ENCODE data around the gene SH2B3. TPM values are rescaled to one million over a fixed set of nuclear protein-coding genes. Genes with fewer than 3 reads are reported as not detected.

The SH2B3 gene
- total and polyA plus RNA-seq, 2 experiments from 2014 or later: 8.1 to 59.3 TPM

DNA sequence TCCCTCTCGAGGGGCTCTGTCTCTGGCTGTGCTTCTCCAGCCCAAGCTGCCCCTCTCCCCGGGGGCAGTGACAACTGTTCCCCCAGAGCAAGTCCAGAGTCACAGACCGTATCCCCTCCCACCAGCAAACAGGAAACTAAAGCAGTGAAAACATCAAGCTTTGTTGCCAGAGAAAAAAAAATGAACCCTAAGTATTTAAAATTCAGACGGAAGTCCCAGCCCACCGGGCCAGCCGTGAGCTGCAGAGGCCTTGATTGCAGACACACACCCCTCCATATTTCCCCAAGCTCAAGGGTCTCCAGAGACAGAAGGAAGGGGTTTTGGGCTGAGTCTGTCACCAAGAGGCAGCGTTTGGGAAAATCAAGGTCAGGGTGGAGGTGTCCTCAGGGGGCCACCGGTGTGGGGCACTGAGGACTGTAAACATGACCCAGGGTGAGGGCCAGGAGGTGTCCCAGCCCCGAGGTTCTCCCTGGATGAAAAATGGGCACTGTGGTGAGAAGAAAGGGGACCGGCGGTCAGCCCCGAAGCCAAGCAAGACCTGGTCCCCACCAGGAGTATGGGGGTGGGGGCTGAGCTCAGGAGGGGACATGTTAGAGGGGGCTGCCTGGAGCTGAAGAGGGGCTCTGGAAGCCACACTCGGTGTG, 44.5 kb upstream of the SH2B3 start (continued):
- TF ChIP-seq, protein P1, sequence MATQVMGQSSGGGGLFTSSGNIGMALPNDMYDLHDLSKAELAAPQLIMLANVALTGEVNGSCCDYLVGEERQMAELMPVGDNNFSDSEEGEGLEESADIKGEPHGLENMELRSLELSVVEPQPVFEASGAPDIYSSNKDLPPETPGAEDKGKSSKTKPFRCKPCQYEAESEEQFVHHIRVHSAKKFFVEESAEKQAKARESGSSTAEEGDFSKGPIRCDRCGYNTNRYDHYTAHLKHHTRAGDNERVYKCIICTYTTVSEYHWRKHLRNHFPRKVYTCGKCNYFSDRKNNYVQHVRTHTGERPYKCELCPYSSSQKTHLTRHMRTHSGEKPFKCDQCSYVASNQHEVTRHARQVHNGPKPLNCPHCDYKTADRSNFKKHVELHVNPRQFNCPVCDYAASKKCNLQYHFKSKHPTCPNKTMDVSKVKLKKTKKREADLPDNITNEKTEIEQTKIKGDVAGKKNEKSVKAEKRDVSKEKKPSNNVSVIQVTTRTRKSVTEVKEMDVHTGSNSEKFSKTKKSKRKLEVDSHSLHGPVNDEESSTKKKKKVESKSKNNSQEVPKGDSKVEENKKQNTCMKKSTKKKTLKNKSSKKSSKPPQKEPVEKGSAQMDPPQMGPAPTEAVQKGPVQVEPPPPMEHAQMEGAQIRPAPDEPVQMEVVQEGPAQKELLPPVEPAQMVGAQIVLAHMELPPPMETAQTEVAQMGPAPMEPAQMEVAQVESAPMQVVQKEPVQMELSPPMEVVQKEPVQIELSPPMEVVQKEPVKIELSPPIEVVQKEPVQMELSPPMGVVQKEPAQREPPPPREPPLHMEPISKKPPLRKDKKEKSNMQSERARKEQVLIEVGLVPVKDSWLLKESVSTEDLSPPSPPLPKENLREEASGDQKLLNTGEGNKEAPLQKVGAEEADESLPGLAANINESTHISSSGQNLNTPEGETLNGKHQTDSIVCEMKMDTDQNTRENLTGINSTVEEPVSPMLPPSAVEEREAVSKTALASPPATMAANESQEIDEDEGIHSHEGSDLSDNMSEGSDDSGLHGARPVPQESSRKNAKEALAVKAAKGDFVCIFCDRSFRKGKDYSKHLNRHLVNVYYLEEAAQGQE (IDR thresholded peaks at IDR 0.05; ENCODE audit: unreplicated experiment): no peak
- TF ChIP-seq POLR2AphosphoS5 (IDR thresholded peaks at IDR 0.05; ENCODE audit: low read depth) (no peak), JUNB (IDR thresholded peaks at IDR 0.05; ENCODE audit: unreplicated experiment) (no peak), ZNF331 (CRISPR knock-in tag; IDR thresholded peaks at IDR 0.05; ENCODE audit: low read depth) (no peak), ZNF114 (CRISPR knock-in tag; IDR thresholded peaks at IDR 0.05) (no peak)

DNA sequence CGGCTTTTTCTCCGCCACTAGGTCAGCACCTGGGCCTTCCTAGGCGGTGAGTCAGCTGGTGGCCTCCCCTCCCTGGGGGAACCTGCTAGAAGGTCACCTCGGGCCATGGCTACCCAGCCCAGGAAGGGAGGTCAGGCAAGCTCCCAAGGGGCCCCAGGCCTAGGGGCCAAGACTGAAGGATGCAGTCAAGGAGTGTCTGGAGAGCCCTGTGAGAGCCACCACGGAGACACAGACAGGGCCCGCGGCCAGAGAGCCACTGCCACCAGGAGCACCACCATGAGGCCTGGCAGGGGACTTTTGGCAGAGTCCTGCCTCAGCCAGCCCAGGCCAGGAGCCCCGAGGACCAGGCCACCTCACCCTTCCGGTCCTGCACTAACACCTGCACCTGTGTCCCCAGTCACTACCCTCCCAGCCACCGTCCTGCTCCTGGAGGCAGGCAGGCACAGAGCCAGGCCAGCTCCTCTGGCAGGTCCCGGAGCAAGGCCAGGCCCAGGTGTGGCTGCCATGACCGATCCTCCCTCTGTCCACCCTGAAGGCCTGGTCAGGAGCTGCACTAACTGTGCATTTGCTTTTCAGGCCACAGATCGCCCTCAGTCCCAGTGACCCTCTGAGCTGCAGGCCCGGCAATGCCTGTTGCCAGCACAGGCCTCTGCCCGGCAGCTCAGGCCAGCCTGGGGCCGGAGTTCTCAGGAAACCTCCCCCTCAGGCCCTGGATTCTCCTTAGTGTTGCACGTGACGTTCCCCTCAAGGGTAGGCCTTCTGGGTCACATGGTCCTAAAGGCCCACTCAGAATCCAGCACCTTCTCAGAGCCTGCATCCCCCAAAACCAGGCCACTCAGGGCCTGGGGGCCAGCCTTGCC, 43.8 kb upstream of the SH2B3 start:
- no peak for DNase-seq (ENCODE audit: low spot score)
- Histone ChIP-seq H3K27me3 (ENCODE audit: insufficient read depth) (no peaks in the 10 kb centered on the region), H3K4me2 (no peak overlapping the region), H3K4me3 (no peak overlapping the region), H3F3A (replicated peaks; ENCODE audit: low read depth) (no peaks in the 10 kb centered on the region), H3K9me2 (ENCODE audit: insufficient read depth) (no peaks in the 10 kb centered on the region), H3K79me2 (replicated peaks; ENCODE audit: insufficient read depth) (no peaks in the 10 kb centered on the region), H3K36me3 (ENCODE audit: insufficient read depth) (no peaks in the 10 kb centered on the region), H2AFZ (no peak overlapping the region), H4K20me1 (replicated peaks; ENCODE audit: insufficient read depth) (no peaks in the 10 kb centered on the region), H3K27ac (ENCODE audit: low read depth) (no peak overlapping the region), H3K4me1 (ENCODE audit: insufficient read depth) (no peaks in the 10 kb centered on the region)
- Mint-ChIP-seq H3K4me3 (no peak overlapping the region), H3K36me3 (ENCODE audit: low read depth) (no peaks in the 10 kb centered on the region), H3K4me1 (no peaks in the 10 kb centered on the region; the same call in 2 of the 3 replicates), H3K27me3 (ENCODE audit: insufficient read depth, low read depth, poor library complexity) (peaks cover 8% of the 10 kb centered on the region), H3K9me3 (no peaks in the 10 kb centered on the region), H3K27ac (no peak overlapping the region)
- no peak; the same call in 2 of the 3 replicates for ATAC-seq
- TF ChIP-seq CREB1 (CRISPR knock-in tag; IDR thresholded peaks at IDR 0.05; ENCODE audit: low read depth): no peak
- no peak for TF ChIP-seq ZNF114 (CRISPR knock-in tag; IDR thresholded peaks at IDR 0.05)
- no peak for TF ChIP-seq NANOG (IDR thresholded peaks at IDR 0.05; ENCODE audit: borderline replicate concordance)
- no peak for TF ChIP-seq STAT1 (IDR thresholded peaks at IDR 0.05; ENCODE audit: unreplicated experiment)
- TF ChIP-seq EZH2phosphoT487 (IDR thresholded peaks at IDR 0.05; ENCODE audit: unreplicated experiment): no peak
- TF ChIP-seq, protein P2, sequence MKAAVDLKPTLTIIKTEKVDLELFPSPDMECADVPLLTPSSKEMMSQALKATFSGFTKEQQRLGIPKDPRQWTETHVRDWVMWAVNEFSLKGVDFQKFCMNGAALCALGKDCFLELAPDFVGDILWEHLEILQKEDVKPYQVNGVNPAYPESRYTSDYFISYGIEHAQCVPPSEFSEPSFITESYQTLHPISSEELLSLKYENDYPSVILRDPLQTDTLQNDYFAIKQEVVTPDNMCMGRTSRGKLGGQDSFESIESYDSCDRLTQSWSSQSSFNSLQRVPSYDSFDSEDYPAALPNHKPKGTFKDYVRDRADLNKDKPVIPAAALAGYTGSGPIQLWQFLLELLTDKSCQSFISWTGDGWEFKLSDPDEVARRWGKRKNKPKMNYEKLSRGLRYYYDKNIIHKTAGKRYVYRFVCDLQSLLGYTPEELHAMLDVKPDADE (IDR thresholded peaks at IDR 0.05): no peak
- TF ChIP-seq ZNF331 (CRISPR knock-in tag; IDR thresholded peaks at IDR 0.05; ENCODE audit: low read depth): no peak
- TF ChIP-seq, protein P1 (IDR thresholded peaks at IDR 0.05; ENCODE audit: unreplicated experiment): no peak
- no peak for TF ChIP-seq JUNB (IDR thresholded peaks at IDR 0.05; ENCODE audit: unreplicated experiment)
- no peak for TF ChIP-seq POLR2AphosphoS5 (IDR thresholded peaks at IDR 0.05; ENCODE audit: low read depth)
- TF ChIP-seq, protein P3, sequence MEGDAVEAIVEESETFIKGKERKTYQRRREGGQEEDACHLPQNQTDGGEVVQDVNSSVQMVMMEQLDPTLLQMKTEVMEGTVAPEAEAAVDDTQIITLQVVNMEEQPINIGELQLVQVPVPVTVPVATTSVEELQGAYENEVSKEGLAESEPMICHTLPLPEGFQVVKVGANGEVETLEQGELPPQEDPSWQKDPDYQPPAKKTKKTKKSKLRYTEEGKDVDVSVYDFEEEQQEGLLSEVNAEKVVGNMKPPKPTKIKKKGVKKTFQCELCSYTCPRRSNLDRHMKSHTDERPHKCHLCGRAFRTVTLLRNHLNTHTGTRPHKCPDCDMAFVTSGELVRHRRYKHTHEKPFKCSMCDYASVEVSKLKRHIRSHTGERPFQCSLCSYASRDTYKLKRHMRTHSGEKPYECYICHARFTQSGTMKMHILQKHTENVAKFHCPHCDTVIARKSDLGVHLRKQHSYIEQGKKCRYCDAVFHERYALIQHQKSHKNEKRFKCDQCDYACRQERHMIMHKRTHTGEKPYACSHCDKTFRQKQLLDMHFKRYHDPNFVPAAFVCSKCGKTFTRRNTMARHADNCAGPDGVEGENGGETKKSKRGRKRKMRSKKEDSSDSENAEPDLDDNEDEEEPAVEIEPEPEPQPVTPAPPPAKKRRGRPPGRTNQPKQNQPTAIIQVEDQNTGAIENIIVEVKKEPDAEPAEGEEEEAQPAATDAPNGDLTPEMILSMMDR (conservative IDR thresholded peaks at IDR 0.05; ENCODE audit: low read depth in 2 of 2): no peak

All from GM23338 (cell line).